Mesangial cell (primary cell): ENCODE data around the gene SNAPC3. TPM values are rescaled to one million over a fixed set of nuclear protein-coding genes. Genes with fewer than 3 reads are reported as not detected.

Experiments
- total RNA-seq: library from RNA; depleted of rRNA; stranded (reverse); fragments of >200 nt; gene quantifications from 2 replicates; pipeline ENCODE4 v1.2.3, GENCODE V29; 2015

The SNAPC3 gene
- 18.0 and 22.3 TPM in 2 replicates for total RNA-seq

GRCh38 chr9:15422372-15423230 lies at the start of gene SNAPC3:
TSS of gene SNAPC3 (plus strand) at chr9:15422876. CDS start at chr9:15422880, 4 bp downstream.

GRCh38 chr9:15510789-15511575 lies 88.3 kb downstream of the SNAPC3 start, which contains the start of gene PSIP1:
TSS of gene PSIP1 (minus strand) at chr9:15510970. CDS start at chr9:15510188, 782 bp downstream.

Other genes with a start within 250 kb of the SNAPC3 start
- 5.4 and 8.6 TPM in 2 replicates for gene TTC39B, start 115.7 kb upstream of the SNAPC3 start, total RNA-seq
- gene PSIP1, start 88.1 kb downstream of the SNAPC3 start, total RNA-seq: 36.7 and 44.1 TPM in 2 replicates
- gene CCDC171, start 130.2 kb downstream of the SNAPC3 start, total RNA-seq: 0.98 and 1.8 TPM in 2 replicates